Germinal center (tissue), 1 donor: ENCODE measurements around the gene DPP10.
"Not testable (repeated sequence)": the region's sequence is repeated elsewhere in the genome, so short reads cannot be mapped to it uniquely, and the experiment has no call there.

Experiments
- DNase-seq: peaks from one replicate; pipeline ENCODE4 v3.0.0; 2012; ENCODE audit warnings: mixed read lengths, low spot score

Gene DPP10

GRCh38 chr2:114515882-114516281, 73.4 kb downstream of the DPP10 start:
- no peak for DNase-seq

- DNase-seq = no peak
These were observed 75.1 kb downstream of the DPP10 start for GRCh38 chr2:114517580-114517979.

GRCh38 chr2:114518738-114519137, 76.3 kb downstream of the DPP10 start:
- no peak for DNase-seq

- DNase-seq = not testable (repeated sequence)
These were observed 80.2 kb downstream of the DPP10 start for GRCh38 chr2:114522612-114523011.

GRCh38 chr2:114525955-114526354, 83.5 kb downstream of the DPP10 start:
- DNase-seq = no peak

GRCh38 chr2:114526841-114527240, 84.4 kb downstream of the DPP10 start:
- DNase-seq = no peak

GRCh38 chr2:114527330-114527983, 85.0 kb downstream of the DPP10 start:
- no peak for DNase-seq

GRCh38 chr2:114534116-114535084, 92.0 kb downstream of the DPP10 start:
- no peak for DNase-seq

GRCh38 chr2:114537777-114538176, 95.3 kb downstream of the DPP10 start:
- DNase-seq = no peak

GRCh38 chr2:114542695-114543094, 100.3 kb downstream of the DPP10 start:
- DNase-seq = no peak

GRCh38 chr2:114543236-114543766, 100.9 kb downstream of the DPP10 start:
- no peak for DNase-seq

GRCh38 chr2:114545052-114545451, 102.6 kb downstream of the DPP10 start:
- DNase-seq = no peak

GRCh38 chr2:114546531-114546930, 104.1 kb downstream of the DPP10 start:
- DNase-seq = no peak

GRCh38 chr2:114548151-114548550, 105.7 kb downstream of the DPP10 start:
- no peak for DNase-seq

- DNase-seq = no peak
These were observed 107.9 kb downstream of the DPP10 start for GRCh38 chr2:114550364-114550763.

GRCh38 chr2:114550895-114551793, 108.7 kb downstream of the DPP10 start:
- no peak for DNase-seq

GRCh38 chr2:114553027-114553426, 110.6 kb downstream of the DPP10 start:
- DNase-seq = no peak

- no peak for DNase-seq
These were observed 126.7 kb downstream of the DPP10 start for GRCh38 chr2:114569166-114569565.

GRCh38 chr2:114577657-114578056, 135.2 kb downstream of the DPP10 start:
- no peak for DNase-seq

- DNase-seq = no peak
These were observed 137.1 kb downstream of the DPP10 start for GRCh38 chr2:114579542-114579941.

GRCh38 chr2:114580691-114581090, 138.2 kb downstream of the DPP10 start:
- DNase-seq = no peak

- DNase-seq = no peak
These were observed 155.9 kb downstream of the DPP10 start for GRCh38 chr2:114598329-114598728.
